CD14-positive monocyte (primary cell): ENCODE data around the gene PSTPIP2. TPM values are rescaled to one million over a fixed set of nuclear protein-coding genes. Genes with fewer than 3 reads are reported as not detected.
A peak's percentile ranks its signal among the peaks of the same experiment; 100 is the strongest.

Experiments used
- DNase-seq, 3 donors: peaks; one replicate each; pipeline ENCODE4 v3.0.0-alpha.2; 2011 to 2022
- H2AFZ ChIP-seq: 2 replicates; pipeline ENCODE4 v1.6.0; 2012; ENCODE audit warnings: mild to moderate bottlenecking, low read depth, low read length, inconsistent platforms; ENCODE audit not compliant: insufficient read depth, poor library complexity, severe bottlenecking
- H3K27ac ChIP-seq, 2 donors: 1 replicate in 1 of 2; 2 replicates in 1 of 2; pipeline ENCODE4 v1.5.1; 2012 to 2013; ENCODE audit warnings: low read length in 2 of 2, control low read depth in 1 of 2, inconsistent platforms in 1 of 2, low read depth in 1 of 2, mild to moderate bottlenecking in 1 of 2
- H3K27me3 ChIP-seq, 2 donors: one replicate each; pipeline versions ENCODE4 v1.6.0 to v1.6.1; 2011 to 2013; ENCODE audit warnings: low read length in 2 of 2; ENCODE audit not compliant: control insufficient read depth in 2 of 2, insufficient read depth in 2 of 2
- H3K36me3 ChIP-seq, 2 donors: replicated peaks in 1 of 2; 1 replicate in 1 of 2; 2 replicates in 1 of 2; pipeline versions ENCODE4 v1.5.1 to v1.6.1; 2012 to 2013; ENCODE audit warnings: low read length in 2 of 2, control low read depth in 1 of 2, inconsistent platforms in 1 of 2, mild to moderate bottlenecking in 1 of 2; ENCODE audit not compliant: insufficient read depth in 2 of 2, control insufficient read depth in 1 of 2
- H3K4me1 ChIP-seq, 2 donors: 1 replicate in 1 of 2; 2 replicates in 1 of 2; pipeline versions ENCODE4 v1.5.1 to v1.6.1; 2012 to 2013; ENCODE audit warnings: low read length in 2 of 2, control low read depth in 1 of 2, inconsistent platforms in 1 of 2, mild to moderate bottlenecking in 1 of 2, moderate library complexity in 1 of 2; ENCODE audit not compliant: insufficient read depth in 2 of 2, control insufficient read depth in 1 of 2
- H3K4me2 ChIP-seq: replicated peaks from 2 replicates; pipeline ENCODE3; 2012; ENCODE audit warnings: low read length, moderate library complexity, mild to moderate bottlenecking; ENCODE audit not compliant: poor library complexity, severe bottlenecking; ENCODE audit errors: extremely low read depth
- H3K4me3 ChIP-seq, 3 experiments: fragments of 200-600 bp in 1 of 3; sonication (generic) in 1 of 3; replicated peaks in 1 of 3; 1 replicate in 2 of 3; 2 replicates in 1 of 3; pipeline ENCODE4 v1.5.1; 2011 to 2013; ENCODE audit warnings: low read length in 3 of 3, mild to moderate bottlenecking in 3 of 3, control low read depth in 2 of 3, low read depth in 2 of 3, inconsistent platforms in 1 of 3, moderate library complexity in 1 of 3
- H3K79me2 ChIP-seq: 2 replicates; pipeline ENCODE4 v1.6.0; 2012; ENCODE audit warnings: mild to moderate bottlenecking, control low read depth, inconsistent platforms, low read length, moderate library complexity; ENCODE audit not compliant: insufficient read depth
- H3K9ac ChIP-seq: 2 replicates; pipeline ENCODE4 v1.6.0; 2017; ENCODE audit warnings: low read length, mild to moderate bottlenecking; ENCODE audit not compliant: insufficient read depth, poor library complexity, severe bottlenecking
- H3K9me3 ChIP-seq, 2 donors: replicated peaks in 1 of 2; 1 replicate in 1 of 2; 2 replicates in 1 of 2; pipeline versions ENCODE4 v1.5.1 to v1.6.1; 2012 to 2013; ENCODE audit warnings: low read length in 2 of 2, control low read depth in 1 of 2; ENCODE audit not compliant: control insufficient read depth in 1 of 2, insufficient read depth in 1 of 2
- H4K20me1 ChIP-seq: 2 replicates; pipeline ENCODE4 v1.6.0; 2012; ENCODE audit warnings: mild to moderate bottlenecking, low read length, control low read depth, moderate library complexity; ENCODE audit not compliant: insufficient read depth
- H3K27ac Mint-ChIP-seq, 7 donors: one replicate each; pipeline ENCODE4 v1.8.0; 2020; ENCODE audit warnings: mild to moderate bottlenecking in 7 of 7, mixed read lengths in 7 of 7, moderate library complexity in 6 of 7, inconsistent platforms in 2 of 7
- H3K27me3 Mint-ChIP-seq, 3 donors: one replicate each; pipeline ENCODE4 v1.8.0; 2021 to 2022; ENCODE audit warnings: low read depth in 3 of 3, mild to moderate bottlenecking in 3 of 3, mixed read lengths in 3 of 3, moderate library complexity in 3 of 3, inconsistent platforms in 1 of 3
- H3K36me3 Mint-ChIP-seq, 2 donors: one replicate each; pipeline ENCODE4 v1.8.0; 2020; ENCODE audit warnings: mixed read lengths in 2 of 2, inconsistent platforms in 1 of 2, mild to moderate bottlenecking in 1 of 2
- H3K4me1 Mint-ChIP-seq: one replicate; pipeline ENCODE4 v1.8.0; 2020; ENCODE audit warnings: mild to moderate bottlenecking, mixed read lengths
- H3K4me3 Mint-ChIP-seq, 2 donors: one replicate each; pipeline ENCODE4 v1.8.0; 2020; ENCODE audit warnings: mild to moderate bottlenecking in 2 of 2, mixed read lengths in 2 of 2, moderate library complexity in 1 of 2
- H3K9me3 Mint-ChIP-seq, 7 donors: one replicate each; pipeline ENCODE4 v1.8.0; 2020 to 2022; ENCODE audit warnings: mixed read lengths in 7 of 7, mild to moderate bottlenecking in 6 of 7, moderate library complexity in 6 of 7, inconsistent platforms in 2 of 7
- WGBS: methylation state at CpG from one replicate; pipeline ENCODE4 v1.1.5; 2013; ENCODE audit warnings: missing lambda C conversion rate; ENCODE audit not compliant: insufficient coverage; 5-methylcytosine and 5-hydroxymethylcytosine counted together
- intact Hi-C, 2 donors: fragments of 100-400 bp; cut with micrococcal nuclease; formaldehyde crosslinking; loops; one replicate each; pipeline versions ENCODE4 v1.15.0 to v1.15.1; 2023
- polyA plus RNA-seq, 3 donors: library from polyadenylated mRNA; depleted of rRNA in 1 of 3; unstranded in 2 of 3; stranded (reverse) in 1 of 3; fragments of 300-500 nt in 2 of 3; fragments of >200 nt in 1 of 3; fragmentation: Illumina TruSeq in 2 of 3; gene quantifications; 1 replicate in 2 of 3; 2 replicates in 1 of 3; pipeline ENCODE4 v1.2.3, GENCODE V29; 2012 to 2021
- TF ChIP-seq, protein P1 (sequence below): fragments of 200-600 bp; IDR thresholded peaks from one replicate; pipeline ENCODE4 v1.8.0; 2022; ENCODE audit warnings: antibody characterized with exemption, mild to moderate bottlenecking

The PSTPIP2 gene
- polyA plus RNA-seq, 3 donors, result 35.0 to 64.1 (median 42.3) TPM

- intact Hi-C loops, result loop anchor here (10.0 kb wide), 4 partner anchors 55 to 415 kb away; partner anchors contain the start of gene EPG5 (in 1 of the 2)
- Mint-ChIP-seq H3K27me3 (no peaks in the 10 kb centered on the region), H3K36me3 (peaks cover 48 to 65% of the 10 kb centered on the region in 2 donors)
These were observed 7.3 kb upstream of the PSTPIP2 start for GRCh38 chr18:46079336-46079735.

GRCh38 chr18:46073474-46074331, 1.6 kb upstream of the PSTPIP2 start:
- H3K4me1 Mint-ChIP-seq, result peaks cover 41% of the 10 kb centered on the region
- peak overlapping the region; percentile 7 for H3K4me2 ChIP-seq
- no peak overlapping the region for H2AFZ ChIP-seq
- no peak overlapping the region for H3K27ac ChIP-seq
- H3K36me3 Mint-ChIP-seq, result peaks cover 13 to 16% of the 10 kb centered on the region in 2 donors
- H3K4me1 ChIP-seq, result peaks cover 35 to 45% of the 10 kb centered on the region in 2 donors
- TF ChIP-seq, protein P1, sequence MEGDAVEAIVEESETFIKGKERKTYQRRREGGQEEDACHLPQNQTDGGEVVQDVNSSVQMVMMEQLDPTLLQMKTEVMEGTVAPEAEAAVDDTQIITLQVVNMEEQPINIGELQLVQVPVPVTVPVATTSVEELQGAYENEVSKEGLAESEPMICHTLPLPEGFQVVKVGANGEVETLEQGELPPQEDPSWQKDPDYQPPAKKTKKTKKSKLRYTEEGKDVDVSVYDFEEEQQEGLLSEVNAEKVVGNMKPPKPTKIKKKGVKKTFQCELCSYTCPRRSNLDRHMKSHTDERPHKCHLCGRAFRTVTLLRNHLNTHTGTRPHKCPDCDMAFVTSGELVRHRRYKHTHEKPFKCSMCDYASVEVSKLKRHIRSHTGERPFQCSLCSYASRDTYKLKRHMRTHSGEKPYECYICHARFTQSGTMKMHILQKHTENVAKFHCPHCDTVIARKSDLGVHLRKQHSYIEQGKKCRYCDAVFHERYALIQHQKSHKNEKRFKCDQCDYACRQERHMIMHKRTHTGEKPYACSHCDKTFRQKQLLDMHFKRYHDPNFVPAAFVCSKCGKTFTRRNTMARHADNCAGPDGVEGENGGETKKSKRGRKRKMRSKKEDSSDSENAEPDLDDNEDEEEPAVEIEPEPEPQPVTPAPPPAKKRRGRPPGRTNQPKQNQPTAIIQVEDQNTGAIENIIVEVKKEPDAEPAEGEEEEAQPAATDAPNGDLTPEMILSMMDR, result peak; percentile 77
- peak; percentile 44 to 62 (median 60) for DNase-seq
- H3K27ac Mint-ChIP-seq, result peak overlapping the region in 6 of 7 donors; percentile 16 to 60 (median 50)
- H3K4me3 Mint-ChIP-seq, result peak overlapping the region; percentile 9 to 68
- no peaks in the 10 kb centered on the region for H3K9me3 ChIP-seq
- H3K9ac ChIP-seq, result no peak overlapping the region
- intact Hi-C loops, result loop anchor here (5.0 to 10.0 kb wide), 5 partner anchors 49 to 409 kb away; partner anchors contain the start of gene EPG5 (in 1 of the 2)
- H3K36me3 ChIP-seq, result peaks cover 5 to 14% of the 10 kb centered on the region in 2 donors
- H3K4me3 ChIP-seq, result peak overlapping the region in 1 of 3 experiments; percentile 12
- WGBS, result 55% methylated on average over 2 of the region's 9 CpGs
- peaks cover 18% of the 10 kb centered on the region for H4K20me1 ChIP-seq
- H3K79me2 ChIP-seq, result peaks cover 40% of the 10 kb centered on the region
- no peaks in the 10 kb centered on the region for H3K9me3 Mint-ChIP-seq
- H3K27me3 Mint-ChIP-seq, result peaks cover 0 to 1% (median 0%) of the 10 kb centered on the region in 3 donors
- H3K27me3 ChIP-seq, result no peaks in the 10 kb centered on the region

More at GRCh38 chr18:46079336-46079735, 7.3 kb upstream of the PSTPIP2 start:
- Histone ChIP-seq H4K20me1 (peaks cover 17% of the 10 kb centered on the region), H3K9ac (no peak overlapping the region), H3K9me3 (no peaks in the 10 kb centered on the region), H3K36me3 (peaks cover 51 to 71% of the 10 kb centered on the region in 2 donors), H3K27ac (no peak overlapping the region), H3K27me3 (no peaks in the 10 kb centered on the region), H2AFZ (no peak overlapping the region), H3K4me1 (no peaks in the 10 kb centered on the region), H3K4me3 (no peak overlapping the region), H3K4me2 (no peak overlapping the region), H3K79me2 (no peaks in the 10 kb centered on the region)
- Mint-ChIP-seq H3K9me3 (no peaks in the 10 kb centered on the region), H3K4me3 (no peak overlapping the region), H3K27ac (no peak overlapping the region), H3K4me1 (no peaks in the 10 kb centered on the region)
- DNase-seq, result no peak
- TF ChIP-seq, protein P1, result no peak
